Measurements from ENCODE around the gene SNX17. TPM values are rescaled to one million over a fixed set of nuclear protein-coding genes. Genes with fewer than 3 reads are reported as not detected.

SNX17 gene
- total RNA-seq, 1 donor from 2014 or later, result 90.5 TPM

DNA sequence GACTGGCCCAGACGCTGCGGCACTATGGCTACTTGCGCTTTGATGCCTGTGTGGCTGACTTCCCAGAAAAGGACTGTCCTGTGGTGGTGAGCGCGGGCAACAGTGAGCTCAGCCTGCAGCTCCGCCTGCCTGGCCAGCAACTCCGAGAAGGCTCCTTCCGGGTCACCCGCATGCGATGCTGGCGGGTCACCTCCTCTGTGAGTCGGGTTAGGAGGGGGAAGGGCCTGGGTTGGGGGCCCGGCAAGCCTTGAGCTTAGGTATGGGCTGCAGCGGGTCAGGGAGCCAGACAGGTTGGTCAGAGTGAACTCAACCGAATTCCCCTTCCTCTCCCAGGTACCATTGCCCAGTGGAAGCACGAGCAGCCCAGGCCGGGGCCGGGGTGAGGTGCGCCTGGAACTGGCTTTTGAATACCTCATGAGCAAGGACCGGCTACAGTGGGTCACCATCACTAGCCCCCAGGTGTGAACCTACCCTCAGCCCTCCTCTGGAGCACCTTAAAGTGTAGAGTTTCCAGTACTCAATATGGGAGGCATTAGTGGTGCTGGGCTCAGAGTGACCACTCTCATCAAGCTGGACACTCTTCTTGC, 5.2 kb downstream of the SNX17 start:
- peak overlapping the region; percentile 31 for H3K4me3 Mint-ChIP-seq (ENCODE audit: unreplicated experiment)

DNA sequence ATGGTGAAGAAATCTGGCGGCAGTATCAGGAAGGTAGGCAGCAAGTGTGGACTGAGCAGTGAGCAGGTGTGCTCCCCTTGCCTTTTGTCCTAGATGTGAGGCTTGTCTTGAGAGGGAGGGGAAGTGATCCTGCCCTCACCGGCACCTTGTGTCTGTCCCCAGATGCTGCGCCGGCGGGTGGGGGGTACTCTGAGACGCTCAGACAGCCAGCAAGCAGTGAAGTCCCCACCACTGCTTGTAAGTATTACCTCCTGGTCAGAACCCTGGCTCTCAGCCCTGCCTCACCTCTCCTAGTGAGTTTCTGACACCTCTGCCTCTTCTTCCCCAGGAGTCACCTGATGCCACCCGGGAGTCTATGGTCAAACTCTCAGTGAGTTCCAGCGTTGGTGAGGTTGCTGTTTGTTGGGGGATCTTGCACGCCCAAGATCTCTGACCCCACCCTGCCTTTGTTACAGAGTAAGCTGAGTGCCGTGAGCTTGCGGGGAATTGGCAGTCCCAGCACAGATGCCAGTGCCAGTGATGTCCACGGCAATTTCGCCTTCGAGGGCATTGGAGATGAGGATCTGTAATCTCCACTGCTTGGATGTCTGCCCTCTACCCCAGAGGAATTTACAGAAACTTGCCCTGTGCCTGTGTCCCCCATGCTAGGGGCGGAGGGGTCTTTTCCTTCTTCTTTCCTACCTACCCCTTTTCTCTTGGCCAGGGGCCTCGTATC, 5.9 kb downstream of the SNX17 start:
- TF ChIP-seq, protein P1, sequence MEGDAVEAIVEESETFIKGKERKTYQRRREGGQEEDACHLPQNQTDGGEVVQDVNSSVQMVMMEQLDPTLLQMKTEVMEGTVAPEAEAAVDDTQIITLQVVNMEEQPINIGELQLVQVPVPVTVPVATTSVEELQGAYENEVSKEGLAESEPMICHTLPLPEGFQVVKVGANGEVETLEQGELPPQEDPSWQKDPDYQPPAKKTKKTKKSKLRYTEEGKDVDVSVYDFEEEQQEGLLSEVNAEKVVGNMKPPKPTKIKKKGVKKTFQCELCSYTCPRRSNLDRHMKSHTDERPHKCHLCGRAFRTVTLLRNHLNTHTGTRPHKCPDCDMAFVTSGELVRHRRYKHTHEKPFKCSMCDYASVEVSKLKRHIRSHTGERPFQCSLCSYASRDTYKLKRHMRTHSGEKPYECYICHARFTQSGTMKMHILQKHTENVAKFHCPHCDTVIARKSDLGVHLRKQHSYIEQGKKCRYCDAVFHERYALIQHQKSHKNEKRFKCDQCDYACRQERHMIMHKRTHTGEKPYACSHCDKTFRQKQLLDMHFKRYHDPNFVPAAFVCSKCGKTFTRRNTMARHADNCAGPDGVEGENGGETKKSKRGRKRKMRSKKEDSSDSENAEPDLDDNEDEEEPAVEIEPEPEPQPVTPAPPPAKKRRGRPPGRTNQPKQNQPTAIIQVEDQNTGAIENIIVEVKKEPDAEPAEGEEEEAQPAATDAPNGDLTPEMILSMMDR (IDR thresholded peaks at IDR 0.05; ENCODE audit: unreplicated experiment), result no peak
- peaks cover 56% of the 10 kb centered on the region for H3K36me3 Mint-ChIP-seq (ENCODE audit: low read depth, unreplicated experiment)
- peaks cover 22% of the 10 kb centered on the region for H3K27me3 Mint-ChIP-seq (ENCODE audit: unreplicated experiment)
- no peak for DNase-seq (ENCODE audit: low spot score)
- H3K4me1 Mint-ChIP-seq (ENCODE audit: unreplicated experiment), result peaks cover 27% of the 10 kb centered on the region
- H3K9me3 Mint-ChIP-seq (ENCODE audit: unreplicated experiment), result no peaks in the 10 kb centered on the region
- H3K4me3 Mint-ChIP-seq (ENCODE audit: unreplicated experiment), result peak overlapping the region; percentile 56
- no peak overlapping the region for H3K27ac Mint-ChIP-seq (ENCODE audit: unreplicated experiment)

More for the DNA sequence above, 5.2 kb downstream of the SNX17 start:
- H3K27me3 Mint-ChIP-seq (ENCODE audit: unreplicated experiment), result peaks cover 19% of the 10 kb centered on the region
- TF ChIP-seq, protein P1 (IDR thresholded peaks at IDR 0.05; ENCODE audit: unreplicated experiment), result no peak
- DNase-seq (ENCODE audit: low spot score), result no peak
- no peak overlapping the region for H3K27ac Mint-ChIP-seq (ENCODE audit: unreplicated experiment)
- peaks cover 26% of the 10 kb centered on the region for H3K4me1 Mint-ChIP-seq (ENCODE audit: unreplicated experiment)
- no peaks in the 10 kb centered on the region for H3K9me3 Mint-ChIP-seq (ENCODE audit: unreplicated experiment)
- peaks cover 54% of the 10 kb centered on the region for H3K36me3 Mint-ChIP-seq (ENCODE audit: low read depth, unreplicated experiment)

GRCh38 chr2:27376866-27377617, 6.6 kb downstream of the SNX17 start:
- peak overlapping the region; percentile 56 for H3K4me3 Mint-ChIP-seq (ENCODE audit: unreplicated experiment)

DNA sequence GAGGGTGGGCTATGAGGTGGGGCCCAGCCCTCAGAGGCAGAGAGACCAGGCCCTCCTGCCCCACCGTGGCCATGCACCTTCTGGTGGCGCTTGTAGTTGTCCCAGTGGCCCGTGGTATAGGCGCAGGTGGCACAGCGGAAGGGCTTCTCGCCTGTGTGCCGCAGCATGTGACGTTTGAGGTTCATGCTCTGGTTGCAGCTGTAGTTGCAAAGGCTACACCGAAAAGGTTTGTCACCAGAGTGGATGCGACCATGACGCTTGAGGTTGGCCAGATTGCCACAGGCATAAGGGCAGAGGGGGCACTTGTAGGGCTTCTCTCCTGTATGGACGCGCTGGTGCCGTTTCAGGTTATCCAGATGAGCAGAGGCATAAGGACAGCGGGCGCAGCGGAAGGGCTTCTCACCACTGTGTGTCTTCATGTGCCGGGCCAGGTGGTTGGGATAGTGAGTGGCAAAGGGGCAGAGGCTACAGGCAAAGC, 7.2 kb downstream of the SNX17 start:
- H3K4me1 Mint-ChIP-seq (ENCODE audit: unreplicated experiment), result peaks cover 18% of the 10 kb centered on the region
- H3K27ac Mint-ChIP-seq (ENCODE audit: unreplicated experiment), result peak overlapping the region; percentile 68
- DNase-seq (ENCODE audit: low spot score), result no peak
- peaks cover 57% of the 10 kb centered on the region for H3K36me3 Mint-ChIP-seq (ENCODE audit: low read depth, unreplicated experiment)
- H3K4me3 Mint-ChIP-seq (ENCODE audit: unreplicated experiment), result peak overlapping the region; percentile 57
- no peaks in the 10 kb centered on the region for H3K9me3 Mint-ChIP-seq (ENCODE audit: unreplicated experiment)
- H3K27me3 Mint-ChIP-seq (ENCODE audit: unreplicated experiment), result peaks cover 23% of the 10 kb centered on the region
- TF ChIP-seq, protein P1 (IDR thresholded peaks at IDR 0.05; ENCODE audit: unreplicated experiment), result no peak

More at GRCh38 chr2:27376866-27377617, 6.6 kb downstream of the SNX17 start:
- Mint-ChIP-seq H3K4me1 (ENCODE audit: unreplicated experiment) (peaks cover 21% of the 10 kb centered on the region), H3K9me3 (ENCODE audit: unreplicated experiment) (no peaks in the 10 kb centered on the region), H3K36me3 (ENCODE audit: low read depth, unreplicated experiment) (peaks cover 57% of the 10 kb centered on the region), H3K27ac (ENCODE audit: unreplicated experiment) (no peak overlapping the region), H3K27me3 (ENCODE audit: unreplicated experiment) (peaks cover 21% of the 10 kb centered on the region)
- TF ChIP-seq, protein P1 (IDR thresholded peaks at IDR 0.05; ENCODE audit: unreplicated experiment), result no peak
- DNase-seq (ENCODE audit: low spot score), result no peak

All from endothelial cell (in vitro differentiated cells).